Stimulated activated CD8-positive, alpha-beta memory T cell treated with anti-CD3 and anti-CD28 coated beads, Interleukin-2, amount 100 ng/mL, for 48 hours (primary cell): Measurements from ENCODE around the gene GUCY1A1.

ENCODE experiments used
- DNase-seq, 2 donors: peaks; one replicate each; pipeline ENCODE4 v3.0.0-alpha.2; 2020; ENCODE audit warnings: low read depth in 2 of 2

Gene GUCY1A1

GRCh38 chr4:155777971-155778735 is 111.5 kb downstream of the GUCY1A1 start:
- DNase-seq = no peak

DNA sequence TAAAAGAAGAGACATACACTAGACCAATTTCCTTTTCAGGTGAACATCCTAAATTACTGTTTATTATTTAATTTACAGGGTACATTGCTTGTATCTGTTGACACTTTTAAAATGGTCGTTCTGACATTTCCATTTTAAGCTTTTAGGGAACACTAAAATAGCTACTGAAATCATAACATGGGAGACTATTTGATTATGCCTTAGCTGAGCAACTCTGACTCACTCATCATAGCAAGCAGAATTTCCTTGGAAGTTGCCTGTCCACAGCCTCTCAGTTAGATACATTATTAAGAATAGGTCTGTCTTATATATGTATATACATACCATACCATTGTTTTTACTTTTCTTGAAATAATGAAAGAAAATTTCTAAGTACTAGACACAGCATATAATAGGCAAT is 114.1 kb downstream of the GUCY1A1 start:
- DNase-seq = no peak

DNA sequence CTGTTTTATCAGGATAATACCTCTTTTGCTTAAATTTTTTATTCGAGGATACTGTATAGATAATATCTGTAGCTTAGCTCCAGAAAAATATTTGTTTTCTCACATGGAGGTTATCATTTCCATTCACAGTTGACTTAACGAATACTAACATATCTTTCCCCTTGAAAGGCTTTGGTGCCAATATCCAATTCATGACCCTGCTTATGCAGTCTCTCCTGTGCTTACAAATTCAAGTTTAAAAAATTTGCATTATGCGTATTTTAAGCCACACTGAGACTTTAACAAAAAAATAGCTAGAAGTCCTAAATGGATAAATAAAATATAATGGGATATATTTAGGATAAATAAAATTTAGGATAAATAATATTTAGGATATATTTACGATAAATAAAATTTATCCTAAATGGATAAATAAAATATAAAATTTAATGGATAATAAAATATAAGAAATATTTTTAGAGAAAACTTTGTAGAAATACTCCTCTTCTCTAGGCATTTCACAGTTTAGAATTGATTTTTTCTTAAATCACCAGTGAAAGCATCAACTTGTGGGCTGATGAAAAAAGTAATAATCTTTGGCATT is 114.7 kb downstream of the GUCY1A1 start:
- no peak for DNase-seq
